Central memory CD8-positive, alpha-beta T cell (primary cell): Measurements from ENCODE around the gene MISP.

ENCODE experiments used
- ATAC-seq: fragments of 150-1000 bp; cut with Tn5 transposase; replicated peaks from 2 replicates; pipeline ENCODE4 v1.10.0; 2022; ENCODE audit warnings: mild to moderate bottlenecking, moderate FRiP score, moderate number of reproducible peaks; ENCODE audit not compliant: poor library complexity, severe bottlenecking; ENCODE audit errors: extremely low read depth
- DNase-seq, 2 donors: peaks; one replicate each; pipeline ENCODE4 v3.0.0; 2021; ENCODE audit warnings: low spot score in 2 of 2
- H3K27ac Mint-ChIP-seq: one replicate; pipeline ENCODE4 v1.8.0; 2022; ENCODE audit warnings: low read depth, mild to moderate bottlenecking, moderate library complexity, mixed read lengths
- H3K27me3 Mint-ChIP-seq: one replicate; pipeline ENCODE4 v1.8.0; 2022; ENCODE audit warnings: mixed read lengths
- H3K36me3 Mint-ChIP-seq: one replicate; pipeline ENCODE4 v1.8.0; 2022; ENCODE audit warnings: mild to moderate bottlenecking, moderate library complexity, mixed read lengths; ENCODE audit not compliant: insufficient read depth
- H3K4me1 Mint-ChIP-seq: one replicate; pipeline ENCODE4 v1.8.0; 2022; ENCODE audit warnings: mixed read lengths
- H3K4me3 Mint-ChIP-seq: one replicate; pipeline ENCODE4 v1.8.0; 2022; ENCODE audit warnings: mild to moderate bottlenecking, moderate library complexity, mixed read lengths
- H3K9me3 Mint-ChIP-seq: one replicate; pipeline ENCODE4 v1.8.0; 2022; ENCODE audit warnings: mixed read lengths

MISP gene

DNA sequence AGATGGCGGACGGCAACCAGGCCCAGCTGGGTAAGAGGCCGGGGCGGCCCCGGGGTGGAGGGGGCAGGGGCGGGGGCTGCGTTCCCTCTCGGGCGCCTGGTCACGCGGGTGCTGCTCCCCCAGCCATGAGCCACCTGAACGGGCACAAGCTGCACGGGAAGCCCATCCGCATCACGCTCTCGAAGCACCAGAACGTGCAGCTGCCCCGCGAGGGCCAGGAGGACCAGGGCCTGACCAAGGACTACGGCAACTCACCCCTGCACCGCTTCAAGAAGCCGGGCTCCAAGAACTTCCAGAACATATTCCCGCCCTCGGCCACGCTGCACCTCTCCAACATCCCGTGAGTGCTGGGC lies 57.5 kb downstream of the MISP start:
- peaks cover 14% of the 10 kb centered on the region for H3K4me1 Mint-ChIP-seq
- peak overlapping the region; percentile 44 for H3K27ac Mint-ChIP-seq
- peaks cover 70% of the 10 kb centered on the region for H3K36me3 Mint-ChIP-seq
- no peaks in the 10 kb centered on the region for H3K9me3 Mint-ChIP-seq
- ATAC-seq = no peak
- DNase-seq = no peak
- H3K27me3 Mint-ChIP-seq = no peaks in the 10 kb centered on the region
- no peak overlapping the region for H3K4me3 Mint-ChIP-seq

DNA sequence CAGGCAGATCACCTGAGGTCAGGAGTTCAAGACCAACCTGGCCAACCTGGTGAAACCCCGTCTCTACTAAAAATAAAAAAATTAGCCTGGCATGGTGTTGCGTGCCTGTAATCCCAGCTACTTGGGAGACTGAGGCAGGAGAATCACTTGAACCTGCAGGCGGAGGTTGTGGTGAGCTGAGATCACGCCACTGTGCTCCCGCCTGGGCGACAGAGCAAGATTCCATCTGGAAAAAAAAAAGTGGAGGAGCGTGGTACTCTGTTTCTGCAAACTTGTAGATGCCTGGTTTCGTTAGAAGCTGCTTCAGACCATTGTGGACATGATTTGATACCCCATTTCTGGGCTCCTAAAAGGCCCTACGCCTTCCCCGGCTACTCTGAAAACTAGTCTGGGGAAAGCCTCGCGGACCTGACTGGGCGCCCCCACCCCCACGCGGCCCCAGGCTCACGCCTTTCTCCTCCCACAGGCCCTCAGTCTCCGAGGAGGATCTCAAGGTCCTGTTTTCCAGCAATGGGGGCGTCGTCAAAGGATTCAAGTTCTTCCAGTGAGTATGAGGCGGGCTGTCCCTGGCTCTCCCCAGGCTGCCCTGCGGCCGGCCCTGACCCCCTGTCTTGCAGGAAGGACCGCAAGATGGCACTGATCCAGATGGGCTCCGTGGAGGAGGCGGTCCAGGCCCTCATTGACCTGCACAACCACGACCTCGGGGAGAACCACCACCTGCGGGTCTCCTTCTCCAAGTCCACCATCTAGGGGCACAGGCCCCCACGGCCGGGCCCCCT lies 59.4 kb downstream of the MISP start:
- no peaks in the 10 kb centered on the region for H3K27me3 Mint-ChIP-seq
- peaks cover 70% of the 10 kb centered on the region for H3K36me3 Mint-ChIP-seq
- peaks cover 10% of the 10 kb centered on the region for H3K4me1 Mint-ChIP-seq
- H3K9me3 Mint-ChIP-seq = no peaks in the 10 kb centered on the region
- DNase-seq (no peak), ATAC-seq (no peak)
- H3K27ac Mint-ChIP-seq = no peak overlapping the region
- no peak overlapping the region for H3K4me3 Mint-ChIP-seq

DNA sequence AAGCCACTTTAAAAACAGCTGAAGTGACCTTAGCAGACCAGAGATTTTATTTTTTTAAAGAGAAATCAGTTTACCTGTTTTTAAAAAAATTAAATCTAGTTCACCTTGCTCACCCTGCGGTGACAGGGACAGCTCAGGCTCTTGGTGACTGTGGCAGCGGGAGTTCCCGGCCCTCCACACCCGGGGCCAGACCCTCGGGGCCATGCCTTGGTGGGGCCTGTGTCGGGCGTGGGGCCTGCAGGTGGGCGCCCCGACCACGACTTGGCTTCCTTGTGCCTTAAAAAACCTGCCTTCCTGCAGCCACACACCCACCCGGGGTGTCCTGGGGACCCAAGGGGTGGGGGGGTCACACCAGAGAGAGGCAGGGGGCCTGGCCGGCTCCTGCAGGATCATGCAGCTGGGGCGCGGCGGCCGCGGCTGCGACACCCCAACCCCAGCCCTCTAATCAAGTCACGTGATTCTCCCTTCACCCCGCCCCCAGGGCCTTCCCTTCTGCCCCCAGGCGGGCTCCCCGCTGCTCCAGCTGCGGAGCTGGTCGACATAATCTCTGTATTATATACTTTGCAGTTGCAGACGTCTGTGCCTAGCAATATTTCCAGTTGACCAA lies 60.1 kb downstream of the MISP start:
- H3K9me3 Mint-ChIP-seq = no peaks in the 10 kb centered on the region
- H3K27me3 Mint-ChIP-seq = no peaks in the 10 kb centered on the region
- H3K27ac Mint-ChIP-seq = peak overlapping the region; percentile 44
- peaks cover 69% of the 10 kb centered on the region for H3K36me3 Mint-ChIP-seq
- DNase-seq = no peak
- peaks cover 10% of the 10 kb centered on the region for H3K4me1 Mint-ChIP-seq
- no peak overlapping the region for H3K4me3 Mint-ChIP-seq
- ATAC-seq = no peak

DNA sequence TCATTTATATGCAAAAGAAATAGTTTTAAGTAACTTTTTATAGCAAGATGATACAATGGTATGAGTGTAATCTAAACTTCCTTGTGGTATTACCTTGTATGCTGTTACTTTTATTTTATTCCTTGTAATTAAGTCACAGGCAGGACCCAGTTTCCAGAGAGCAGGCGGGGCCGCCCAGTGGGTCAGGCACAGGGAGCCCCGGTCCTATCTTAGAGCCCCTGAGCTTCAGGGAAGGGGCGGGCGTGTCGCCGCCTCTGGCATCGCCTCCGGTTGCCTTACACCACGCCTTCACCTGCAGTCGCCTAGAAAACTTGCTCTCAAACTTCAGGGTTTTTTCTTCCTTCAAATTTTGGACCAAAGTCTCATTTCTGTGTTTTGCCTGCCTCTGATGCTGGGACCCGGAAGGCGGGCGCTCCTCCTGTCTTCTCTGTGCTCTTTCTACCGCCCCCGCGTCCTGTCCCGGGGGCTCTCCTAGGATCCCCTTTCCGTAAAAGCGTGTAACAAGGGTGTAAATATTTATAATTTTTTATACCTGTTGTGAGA lies 60.7 kb downstream of the MISP start:
- Mint-ChIP-seq H3K4me1 (peaks cover 10% of the 10 kb centered on the region), H3K9me3 (no peaks in the 10 kb centered on the region), H3K27ac (peak overlapping the region; percentile 44), H3K4me3 (no peak overlapping the region), H3K36me3 (peaks cover 70% of the 10 kb centered on the region), H3K27me3 (no peaks in the 10 kb centered on the region)
- ATAC-seq = no peak
- DNase-seq = no peak

DNA sequence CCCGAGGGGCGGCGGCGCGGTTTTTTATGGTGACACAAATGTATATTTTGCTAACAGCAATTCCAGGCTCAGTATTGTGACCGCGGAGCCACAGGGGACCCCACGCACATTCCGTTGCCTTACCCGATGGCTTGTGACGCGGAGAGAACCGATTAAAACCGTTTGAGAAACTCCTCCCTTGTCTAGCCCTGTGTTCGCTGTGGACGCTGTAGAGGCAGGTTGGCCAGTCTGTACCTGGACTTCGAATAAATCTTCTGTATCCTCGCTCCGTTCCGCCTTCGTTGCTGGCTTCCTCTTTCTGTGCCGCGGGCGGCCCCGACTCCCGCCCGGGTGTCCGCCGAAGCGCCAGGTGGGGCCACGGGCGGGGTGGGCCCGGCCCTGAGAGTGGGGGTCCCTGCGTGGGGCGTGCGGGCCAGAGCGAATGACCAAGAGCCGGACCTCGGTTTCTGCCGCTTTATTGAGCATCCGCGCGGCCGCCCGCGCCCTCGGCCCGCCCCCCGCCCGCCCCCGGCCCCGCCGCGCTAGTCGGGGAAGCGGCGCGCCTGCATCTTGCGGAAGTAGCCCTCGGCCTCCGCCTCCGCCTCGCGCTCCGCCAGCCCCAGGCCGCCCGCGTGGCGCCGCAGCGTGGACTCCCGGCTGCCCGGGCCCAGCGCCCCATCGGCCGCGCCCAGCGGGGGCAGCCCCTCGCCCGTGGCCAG lies 61.3 kb downstream of the MISP start:
- no peak for DNase-seq
- H3K27me3 Mint-ChIP-seq = no peaks in the 10 kb centered on the region
- no peak for ATAC-seq
- no peaks in the 10 kb centered on the region for H3K9me3 Mint-ChIP-seq
- peak overlapping the region; percentile 44 for H3K27ac Mint-ChIP-seq
- no peak overlapping the region for H3K4me3 Mint-ChIP-seq
- peaks cover 8% of the 10 kb centered on the region for H3K4me1 Mint-ChIP-seq
- H3K36me3 Mint-ChIP-seq = peaks cover 65% of the 10 kb centered on the region

DNA sequence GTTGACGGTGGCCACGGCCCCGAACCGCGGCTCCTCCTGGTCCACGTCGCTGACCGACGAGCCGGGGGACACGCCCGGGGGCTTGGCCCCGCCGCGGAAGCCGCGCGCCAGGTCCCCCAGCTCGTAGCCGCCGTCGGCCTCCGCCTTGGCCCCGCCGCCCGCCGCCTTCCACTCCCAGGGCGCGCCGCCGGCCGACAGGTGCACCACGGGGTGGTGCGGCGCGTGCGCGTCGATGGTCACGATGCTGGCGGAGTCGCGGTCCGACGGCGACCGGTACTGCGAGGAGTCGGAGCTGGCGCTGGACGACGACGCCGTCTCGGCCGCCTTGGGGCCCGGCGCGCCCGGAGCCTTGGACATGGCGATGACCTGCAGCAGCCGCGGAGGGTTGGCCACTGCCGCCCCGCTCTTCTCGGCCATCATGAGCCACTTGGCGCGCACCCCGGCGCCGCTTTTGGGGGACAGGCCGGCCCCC lies 61.9 kb downstream of the MISP start:
- H3K27me3 Mint-ChIP-seq = no peaks in the 10 kb centered on the region
- H3K36me3 Mint-ChIP-seq = peaks cover 59% of the 10 kb centered on the region
- no peak for DNase-seq
- no peak overlapping the region for H3K27ac Mint-ChIP-seq
- no peak for ATAC-seq
- no peaks in the 10 kb centered on the region for H3K9me3 Mint-ChIP-seq
- H3K4me1 Mint-ChIP-seq = peaks cover 2% of the 10 kb centered on the region
- H3K4me3 Mint-ChIP-seq = no peak overlapping the region

DNA sequence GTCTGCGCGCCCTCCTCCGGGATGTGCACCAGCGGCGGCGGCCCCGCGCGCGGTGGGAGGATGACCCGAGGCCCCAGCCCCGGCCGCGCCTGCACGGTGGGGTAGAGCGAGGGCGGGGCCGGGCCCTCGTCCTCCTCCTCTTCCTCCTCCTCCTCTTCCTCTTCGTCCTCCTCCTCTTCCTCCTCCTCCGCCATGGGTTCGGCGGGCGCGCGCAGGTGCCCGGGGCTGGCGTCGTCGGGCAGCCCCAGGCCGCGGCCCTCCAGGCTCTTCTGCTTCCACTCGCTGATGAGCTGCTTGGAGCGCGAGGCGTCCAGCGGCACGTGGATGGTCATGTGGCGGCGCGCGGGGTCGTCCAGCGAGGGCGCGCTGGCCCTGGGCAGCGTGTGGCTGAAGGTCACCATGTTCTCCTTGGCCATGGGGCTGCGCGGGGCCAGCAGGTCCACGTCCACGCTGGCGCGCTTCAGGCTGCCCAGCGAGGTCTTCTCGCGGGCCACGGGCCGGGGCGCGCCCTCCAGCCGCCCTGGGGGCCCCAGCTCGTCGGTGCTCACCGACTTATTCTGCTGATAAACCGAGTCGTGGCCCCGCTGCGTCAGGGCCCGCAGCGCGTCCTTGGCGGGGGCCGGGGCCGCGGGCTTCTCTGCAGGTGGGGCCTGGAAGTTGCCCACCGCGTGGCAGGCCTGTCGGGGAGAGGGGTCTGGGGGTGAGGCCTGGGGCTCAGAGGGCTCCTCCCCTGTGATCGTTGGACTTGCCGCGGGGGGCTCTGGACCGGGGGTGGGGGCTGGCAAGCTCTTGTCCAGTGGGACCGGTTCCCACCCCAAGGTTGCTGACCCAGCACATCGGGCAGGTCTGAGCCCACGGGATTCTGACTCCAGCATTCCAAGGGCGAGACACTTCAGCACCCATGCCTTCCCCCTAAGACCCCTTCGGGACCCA lies 62.6 kb downstream of the MISP start:
- Mint-ChIP-seq H3K9me3 (no peaks in the 10 kb centered on the region), H3K27ac (peak overlapping the region; percentile 75), H3K4me3 (peak overlapping the region; percentile 13), H3K4me1 (no peaks in the 10 kb centered on the region), H3K27me3 (no peaks in the 10 kb centered on the region), H3K36me3 (peaks cover 56% of the 10 kb centered on the region)
- ATAC-seq (no peak), DNase-seq (no peak)
